Activated T-helper 9 cell treated with anti-CD3 and anti-CD28 coated beads, Interleukin-2, amount 50 U/mL, for 16 hours (primary cell): ENCODE measurements around the gene ZSWIM1.
A peak's percentile ranks its signal among the peaks of the same experiment; 100 is the strongest.
"Not testable (repeated sequence)": the region's sequence is repeated elsewhere in the genome, so short reads cannot be mapped to it uniquely, and the experiment has no call there.

Experiments
- DNase-seq: peaks from one replicate; pipeline ENCODE4 v3.0.0-alpha.2; 2020; ENCODE audit warnings: low read depth

Gene ZSWIM1

DNA sequence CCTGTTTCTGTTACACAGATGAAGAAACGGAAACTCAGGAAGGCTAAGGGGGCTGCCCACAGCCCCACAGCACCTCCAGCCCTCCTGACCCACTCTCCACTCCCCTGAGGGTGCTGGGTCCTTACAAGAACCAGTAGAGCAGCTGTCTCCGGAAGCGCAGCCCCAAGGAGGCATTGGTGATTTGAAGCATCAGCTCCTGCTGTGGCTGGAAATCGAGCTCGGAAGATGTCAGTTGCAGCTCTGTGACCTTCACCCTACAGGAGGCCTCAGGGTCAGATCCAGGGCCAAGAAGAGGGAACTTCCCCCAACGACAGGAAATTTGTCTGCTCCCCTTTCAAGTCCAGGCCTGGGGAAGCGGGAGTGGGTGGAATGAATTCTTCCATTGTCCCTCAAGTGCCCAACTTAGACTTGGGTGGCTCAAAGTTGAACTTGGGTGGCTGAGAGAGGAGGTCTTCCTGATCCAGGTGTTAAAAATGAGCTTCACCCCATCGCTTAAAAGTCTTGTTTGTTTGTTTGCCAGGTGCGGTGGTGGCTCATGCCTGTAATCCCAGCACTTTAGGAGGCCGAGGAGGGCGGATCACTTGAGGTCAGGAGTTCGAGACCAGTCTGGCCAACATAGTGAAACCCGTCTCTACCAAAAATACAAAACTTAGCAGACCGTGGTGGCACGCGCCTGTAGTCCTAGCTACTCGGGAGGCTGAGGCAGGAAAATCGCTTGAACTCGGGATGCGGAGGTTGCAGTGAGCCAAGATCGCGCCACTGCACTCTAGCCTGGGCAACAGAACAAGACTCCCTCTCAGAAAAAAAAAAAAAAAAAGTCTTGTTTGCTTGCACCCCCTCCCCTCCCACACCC lies 29.0 kb downstream of the ZSWIM1 start:
- DNase-seq = no peak

DNA sequence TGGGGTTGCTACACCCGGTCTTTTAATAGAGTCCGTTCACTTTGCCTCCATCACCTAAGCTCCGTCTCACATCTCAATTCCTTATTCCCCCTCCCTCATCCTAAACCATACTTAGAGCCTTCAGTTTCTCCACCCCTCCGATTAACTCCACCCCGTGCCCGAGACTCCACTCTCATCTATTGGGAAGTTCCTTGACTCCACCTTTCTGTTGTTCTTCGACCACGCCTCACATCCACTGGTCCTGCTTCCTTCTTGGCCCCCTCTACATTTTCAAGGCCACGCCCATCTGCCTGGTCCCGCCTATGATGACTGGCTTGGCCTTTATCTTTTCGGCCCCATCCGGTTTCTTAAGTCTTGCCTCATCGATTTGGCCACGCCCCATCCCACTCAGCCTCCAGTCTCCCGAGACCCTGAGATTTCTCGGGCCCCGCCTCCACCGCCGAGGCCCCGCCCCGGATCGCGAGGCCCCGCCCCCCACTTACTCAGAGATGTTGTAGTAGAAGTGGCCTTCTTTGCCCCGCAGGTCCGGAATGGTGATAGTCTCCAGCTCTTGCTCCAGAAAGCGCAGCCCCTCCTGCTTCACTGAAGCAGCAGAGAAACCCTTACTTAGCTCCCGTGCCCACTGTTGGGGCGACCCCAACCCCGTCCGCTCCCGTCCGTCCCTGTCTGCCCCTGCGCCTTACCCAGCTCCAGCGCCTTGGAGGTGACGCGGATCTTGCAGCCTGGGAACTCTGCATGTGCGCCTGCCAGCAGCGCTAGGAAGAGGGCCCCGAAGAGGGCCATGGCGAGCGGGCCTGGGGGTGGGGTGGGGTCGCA lies 29.9 kb downstream of the ZSWIM1 start:
- DNase-seq = peak; percentile 86

DNA sequence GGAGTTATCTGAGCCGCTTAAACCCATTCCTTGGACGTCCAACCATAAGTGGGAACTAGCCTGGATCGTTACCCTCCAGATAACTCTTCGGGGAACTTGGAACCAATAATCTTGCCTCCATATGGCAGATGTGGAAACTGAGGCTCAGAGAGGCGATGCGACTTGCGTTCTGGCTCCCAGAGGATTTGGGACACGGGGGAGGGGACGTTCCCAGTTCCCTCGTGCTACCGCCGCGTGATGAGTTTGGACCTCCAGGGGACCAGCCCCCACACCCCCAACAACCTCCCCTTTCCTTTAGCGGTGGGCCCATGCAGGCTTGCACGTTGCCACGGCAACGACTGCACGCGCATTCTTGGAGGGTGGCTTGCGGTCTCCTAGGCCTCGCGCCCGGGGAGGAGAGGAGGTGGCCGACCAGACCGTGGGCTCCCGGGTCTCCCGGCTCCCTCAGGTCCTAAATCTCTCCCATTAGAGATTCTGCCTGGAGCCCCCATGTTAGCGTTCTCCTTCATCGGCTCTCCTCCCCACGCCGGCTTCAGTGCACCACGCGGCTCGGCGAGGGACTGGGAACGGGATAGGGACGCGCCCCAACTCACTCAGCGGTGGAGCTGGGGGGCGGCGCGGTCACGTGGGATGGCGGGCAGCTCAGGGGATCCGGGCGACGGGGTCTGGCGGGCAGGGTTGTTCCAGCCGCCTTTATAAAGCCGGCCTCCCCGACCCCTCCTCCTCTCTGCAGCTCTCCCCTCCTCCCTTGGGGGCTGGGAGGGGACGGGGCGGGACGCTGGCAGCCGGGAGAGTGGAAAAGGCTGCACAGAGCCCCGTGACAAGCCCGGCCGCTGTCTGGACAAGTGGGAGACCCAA lies 30.7 kb downstream of the ZSWIM1 start, which contains the start of gene PLTP:
TSS of gene PLTP (minus strand) at position 670 of the 858 bp plus-strand sequence. CDS start 703 bp downstream, outside the sequence.
- no peak for DNase-seq

DNA sequence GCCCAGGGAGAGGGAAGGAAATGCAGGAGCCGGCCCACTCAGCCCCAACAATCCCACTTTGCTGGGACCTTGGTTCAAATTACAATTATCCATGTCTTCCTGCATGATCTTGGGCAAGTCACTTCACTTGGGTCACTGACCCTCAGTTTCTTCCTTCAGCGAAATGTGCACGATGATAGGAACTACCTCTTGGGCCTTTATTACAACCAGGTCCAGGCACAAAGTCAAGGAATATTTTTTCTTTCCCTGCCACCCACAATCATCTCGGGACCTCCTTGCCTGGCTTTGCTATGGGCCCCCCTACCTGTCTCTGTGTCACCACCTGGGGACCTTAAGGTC lies 31.3 kb downstream of the ZSWIM1 start:
- DNase-seq = no peak

DNA sequence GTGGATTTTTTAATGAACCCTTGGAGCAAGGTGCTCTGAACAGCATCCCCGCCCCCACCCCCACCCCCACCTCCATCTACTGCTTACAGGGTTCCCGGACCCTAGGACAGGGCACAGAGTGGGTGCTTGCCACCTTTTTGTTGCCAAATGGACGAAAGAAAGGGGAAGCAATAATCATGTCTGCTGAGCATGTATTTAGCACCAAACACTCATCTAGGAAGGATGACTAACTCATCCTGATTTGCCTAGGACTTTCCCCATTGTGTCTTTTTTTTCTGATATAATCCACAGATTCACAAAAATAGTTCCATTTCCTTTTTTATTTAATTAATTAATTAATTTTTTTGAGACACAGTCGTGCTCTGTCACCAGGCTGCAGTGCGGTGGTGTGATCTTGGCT lies 32.1 kb downstream of the ZSWIM1 start:
- no peak for DNase-seq

DNA sequence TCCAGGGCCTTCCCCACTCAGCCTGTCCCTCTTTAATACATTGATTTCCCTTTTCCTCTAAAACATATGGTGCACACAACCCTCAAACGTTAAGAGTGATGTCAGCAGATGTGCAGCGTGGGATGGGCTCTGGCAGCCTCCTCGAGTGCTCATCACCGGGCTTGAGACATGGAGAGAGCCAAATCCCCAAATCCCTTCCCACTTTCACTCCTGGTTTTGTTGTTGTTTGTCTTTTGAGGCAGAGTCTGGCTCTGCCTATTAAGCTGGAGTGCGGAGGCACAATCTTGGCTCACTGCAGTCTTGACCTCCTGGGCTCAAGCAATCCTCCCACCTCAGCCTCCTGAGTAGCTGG lies 36.7 kb downstream of the ZSWIM1 start:
- no peak for DNase-seq

DNA sequence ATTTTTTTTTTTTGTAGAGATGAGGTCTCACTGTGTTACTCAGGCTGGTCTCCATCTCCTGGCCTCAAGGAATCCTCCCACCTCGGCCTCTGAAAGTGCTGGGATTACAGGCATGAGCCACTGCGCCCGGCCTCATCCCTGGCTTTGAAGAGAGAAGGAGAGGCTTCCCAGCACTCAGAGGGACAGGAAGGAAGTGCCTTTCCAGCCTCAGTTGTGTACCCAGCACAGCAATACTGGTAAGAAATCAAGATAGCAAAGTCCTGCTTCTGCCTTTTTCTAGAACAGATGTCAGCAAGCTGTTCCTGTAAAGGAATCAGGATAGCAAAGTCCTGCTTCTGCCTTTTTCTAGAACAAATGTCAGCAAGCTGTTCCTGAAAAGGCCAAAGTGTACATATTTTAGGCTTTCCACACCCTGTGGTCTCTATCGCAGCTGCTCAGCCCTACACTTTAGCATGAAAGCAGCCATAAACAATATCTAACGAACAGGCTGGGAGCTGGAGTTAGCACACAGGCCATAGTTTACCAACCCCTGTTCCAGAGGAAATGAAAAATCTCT lies 37.2 kb downstream of the ZSWIM1 start:
- no peak for DNase-seq

DNA sequence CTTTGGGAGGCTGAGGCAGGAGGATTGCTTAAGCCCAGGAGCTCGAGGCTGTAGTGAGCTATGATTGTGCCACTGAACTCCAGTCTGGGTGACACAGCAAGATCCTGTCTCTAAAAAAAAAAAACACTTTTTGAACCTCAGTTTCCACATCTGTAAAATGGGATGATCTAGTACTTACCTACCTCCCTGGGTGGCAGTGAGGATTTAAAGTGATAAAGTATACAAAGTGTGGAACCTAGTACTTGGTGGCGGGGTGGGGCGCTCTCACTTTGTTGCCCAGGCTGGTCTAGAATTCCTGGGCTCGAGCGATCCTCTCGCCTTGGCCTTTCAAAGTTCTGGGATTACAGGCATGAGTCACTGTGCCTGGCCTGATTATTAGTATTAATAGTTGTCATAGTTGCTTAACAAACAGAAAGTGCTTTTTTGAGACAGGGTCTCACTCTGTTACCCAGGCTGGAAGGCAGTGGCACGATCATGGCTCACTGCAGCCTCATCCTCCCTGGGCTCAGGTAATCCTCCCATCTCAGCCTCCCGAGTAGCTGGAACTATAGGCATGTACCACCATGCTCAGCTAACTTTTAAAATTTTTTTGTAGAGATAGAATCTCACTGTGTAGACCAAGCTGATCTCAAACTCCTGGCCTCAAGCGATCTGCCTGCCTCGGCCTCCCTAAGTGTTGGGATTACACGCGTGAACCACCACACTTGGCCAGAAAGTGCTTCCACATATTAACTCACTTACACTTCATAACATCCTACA lies 37.9 kb downstream of the ZSWIM1 start:
- no peak for DNase-seq

DNA sequence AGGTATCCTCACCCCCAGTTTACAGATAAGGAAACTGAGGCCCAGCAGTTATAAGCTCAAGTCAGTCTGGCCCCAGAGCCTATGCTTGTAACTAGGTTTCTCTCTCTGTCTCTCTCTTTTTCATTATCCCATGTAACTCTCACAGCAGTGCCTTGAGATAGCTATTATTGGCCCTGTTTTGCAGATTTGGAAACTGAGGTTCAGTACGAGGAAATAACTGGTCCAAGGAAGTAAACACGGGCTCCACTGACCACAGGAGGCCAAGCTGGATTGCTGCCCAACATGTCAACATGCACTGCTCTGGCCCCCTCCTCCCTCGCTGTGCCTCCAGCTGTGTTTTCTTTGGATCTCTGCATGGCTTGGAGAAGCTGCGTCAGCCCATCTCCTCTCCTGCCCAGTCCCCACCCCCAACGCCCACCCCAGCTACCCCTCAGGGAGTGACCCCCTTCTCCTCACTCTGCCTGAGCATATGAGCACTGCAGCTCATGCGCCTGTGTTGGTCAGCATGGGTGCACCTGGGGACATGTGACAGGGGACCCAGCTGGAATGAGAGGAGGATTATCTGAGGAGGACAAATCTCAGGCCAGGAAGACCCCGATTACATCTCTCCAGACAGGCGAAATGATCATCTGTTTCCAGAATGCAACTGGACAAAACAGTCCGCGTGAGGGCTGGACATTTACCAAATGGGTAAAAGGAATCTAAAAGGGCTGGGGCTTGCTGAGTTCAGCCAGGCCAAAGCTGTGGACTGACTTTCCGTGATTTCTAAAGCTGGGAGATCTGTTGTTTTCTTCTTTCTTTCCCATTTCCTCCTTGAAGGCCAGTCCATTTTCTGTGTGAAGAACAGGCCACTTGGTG lies 38.7 kb downstream of the ZSWIM1 start:
- no peak for DNase-seq

DNA sequence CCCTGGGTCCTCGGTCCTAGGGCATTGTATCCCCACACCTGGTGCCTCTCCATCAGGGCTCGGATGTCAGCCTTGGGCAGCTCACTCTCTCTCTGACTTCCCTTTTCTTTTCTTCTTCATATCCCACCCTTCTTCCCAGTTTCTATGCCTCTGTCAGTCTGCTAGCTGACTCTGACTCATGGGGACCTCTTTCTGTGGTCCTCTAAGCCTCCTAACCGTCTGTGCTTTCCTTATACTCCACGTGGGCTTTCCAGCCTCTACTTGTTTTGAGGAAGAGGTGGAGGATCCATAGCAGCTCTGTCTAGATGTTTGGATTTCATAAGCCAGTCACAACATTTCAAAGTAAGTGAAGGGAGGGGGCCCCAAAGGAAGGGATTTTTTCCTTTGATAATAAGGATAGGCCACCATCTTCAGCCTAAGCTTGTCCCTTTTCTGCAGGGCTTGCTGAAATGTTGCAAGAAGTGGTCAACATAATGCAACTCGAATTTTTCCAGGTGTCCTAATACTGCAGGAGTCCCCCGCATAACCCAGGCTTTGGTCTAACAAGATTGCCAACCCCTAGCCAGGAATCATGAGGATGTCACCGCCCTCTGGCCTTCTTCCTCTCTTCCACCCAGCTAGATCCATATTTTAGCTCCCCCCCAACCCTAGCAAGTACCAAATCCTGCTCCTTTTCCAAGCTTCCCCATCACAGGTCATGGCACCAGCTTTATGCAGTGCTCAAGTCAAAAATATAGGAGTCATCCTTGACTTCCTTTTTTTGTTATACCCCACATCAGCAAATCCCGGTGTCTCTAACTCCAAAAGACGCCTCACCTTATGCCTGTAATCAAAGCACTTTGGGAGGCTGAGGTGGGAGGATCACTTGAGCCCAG lies 39.7 kb downstream of the ZSWIM1 start:
- no peak for DNase-seq

DNA sequence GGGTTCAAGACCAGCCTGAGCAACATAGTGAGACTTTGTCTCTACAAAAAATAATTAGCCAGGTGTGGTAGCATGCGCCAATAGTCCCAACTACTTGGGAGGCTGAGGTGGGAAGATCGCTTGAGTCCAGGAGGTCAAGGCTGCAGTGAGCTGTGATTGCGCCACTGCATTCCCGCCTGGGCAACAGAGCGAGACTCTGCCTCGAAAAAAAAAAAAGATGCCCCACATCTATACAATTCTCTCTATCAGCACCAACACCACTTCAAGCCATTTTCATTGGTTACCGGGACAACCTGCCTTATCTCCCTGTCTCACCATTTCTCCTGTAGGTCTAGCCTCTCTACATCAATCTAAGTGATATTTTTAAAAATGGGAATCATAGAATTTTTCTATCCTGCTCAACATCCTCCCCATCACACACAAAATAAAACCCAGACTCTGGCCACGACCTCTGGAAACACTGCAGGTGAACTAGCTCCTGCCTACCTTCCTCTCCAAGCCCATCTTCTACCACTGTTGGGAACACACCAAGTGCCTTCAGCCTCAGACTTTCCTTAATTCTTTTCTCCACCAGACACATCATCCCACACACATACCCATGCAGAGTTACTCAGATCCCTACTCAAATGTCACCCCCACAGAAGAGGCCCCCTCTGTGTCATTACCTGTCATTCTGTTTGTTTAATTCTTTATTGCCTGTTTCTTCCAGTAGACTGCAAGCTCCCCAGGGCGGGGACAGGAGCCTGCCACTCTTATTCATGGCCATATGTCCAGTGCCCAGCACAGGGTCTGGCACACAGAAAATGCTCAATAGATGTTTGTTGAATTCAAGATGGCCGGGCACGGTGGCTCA lies 40.5 kb downstream of the ZSWIM1 start:
- DNase-seq = no peak

DNA sequence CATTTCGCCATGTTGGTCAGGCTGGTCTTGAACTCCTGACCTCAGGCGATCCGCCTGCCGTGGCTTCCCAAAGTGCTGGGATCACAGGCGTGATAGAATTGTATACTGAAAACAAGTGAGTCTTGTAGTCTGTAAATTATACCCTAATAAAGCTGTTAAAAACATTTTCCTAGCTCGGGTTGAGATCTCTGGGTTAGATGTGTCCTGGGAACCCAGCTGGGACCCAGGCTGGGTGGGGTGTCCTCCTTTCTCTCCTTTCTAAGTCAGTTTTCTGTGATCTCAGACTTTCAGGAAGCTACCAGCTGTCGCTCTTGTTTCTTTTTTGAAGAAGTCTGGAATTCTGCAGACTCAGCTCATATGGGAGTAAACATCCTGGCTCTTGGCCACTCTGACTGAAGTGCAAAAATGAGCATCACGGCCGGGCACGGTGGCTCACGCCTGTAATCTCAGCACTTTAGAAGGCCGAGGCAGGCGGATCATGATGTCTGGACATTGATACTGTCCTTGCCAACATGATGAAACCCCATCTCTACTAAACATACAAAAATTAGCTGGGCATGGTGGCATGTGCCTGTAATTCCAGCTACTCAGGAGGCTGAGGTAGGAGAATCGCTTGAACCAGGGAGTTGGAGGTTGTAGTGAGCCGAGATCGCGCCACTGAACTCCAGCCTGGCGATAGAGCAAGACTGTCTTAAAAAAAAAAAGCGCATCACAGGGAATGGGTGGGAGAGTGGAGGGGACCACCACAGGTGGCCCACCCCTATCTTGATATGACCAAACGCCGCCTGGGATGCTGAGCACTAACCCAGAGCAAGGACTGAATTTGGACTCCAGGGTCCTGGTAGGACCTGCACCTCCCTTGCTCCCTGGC lies 43.6 kb downstream of the ZSWIM1 start:
- no peak for DNase-seq

DNA sequence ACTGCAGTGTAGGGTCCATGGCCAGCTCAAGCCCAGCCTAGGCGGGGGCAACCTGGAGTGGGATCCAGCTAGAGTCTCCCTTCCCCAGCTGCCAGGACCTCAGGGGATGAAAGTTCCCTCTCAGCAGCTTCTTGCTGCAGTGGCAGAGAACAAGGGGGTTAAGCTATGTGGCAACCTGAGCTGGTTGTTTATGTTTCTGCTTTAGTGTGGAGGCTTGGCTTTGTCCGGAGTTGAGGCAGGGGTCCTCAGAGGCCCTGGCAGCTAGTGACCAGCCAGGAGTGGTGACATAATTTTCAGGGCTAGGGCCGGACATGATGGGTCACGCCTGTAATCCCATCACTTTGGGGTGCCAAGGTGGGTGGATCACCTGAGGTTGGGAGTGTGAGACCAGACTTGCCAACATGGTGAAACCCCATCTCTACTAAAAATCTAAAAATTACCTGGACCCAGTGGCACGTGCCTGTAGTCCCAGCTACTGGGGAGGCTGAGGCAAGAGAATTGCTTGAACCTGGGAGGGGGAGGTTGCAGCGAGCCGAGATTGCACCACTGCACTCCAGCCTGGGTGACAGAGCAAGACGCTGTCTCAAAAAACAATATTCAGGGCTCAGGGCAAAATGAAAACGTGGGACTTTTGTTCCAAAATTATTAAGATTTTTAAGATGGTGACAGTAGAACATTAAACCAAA lies 44.9 kb downstream of the ZSWIM1 start:
- no peak for DNase-seq

DNA sequence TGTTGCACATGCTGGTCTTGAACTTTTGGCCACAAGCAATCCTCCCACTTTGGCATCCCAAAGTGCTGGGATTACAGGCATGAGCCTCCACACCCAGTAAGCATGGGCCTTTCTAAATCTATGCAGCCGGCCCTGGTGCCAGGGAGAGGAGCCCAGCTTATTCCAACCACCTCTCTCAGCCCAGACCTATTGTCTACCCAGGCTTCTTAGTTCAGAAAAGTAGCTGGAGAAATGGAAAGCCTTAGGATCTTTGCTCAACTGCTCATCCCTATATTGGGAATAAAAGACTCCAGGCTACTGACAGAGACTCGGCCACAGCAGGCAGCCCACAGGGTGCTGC lies 45.7 kb downstream of the ZSWIM1 start:
- no peak for DNase-seq

DNA sequence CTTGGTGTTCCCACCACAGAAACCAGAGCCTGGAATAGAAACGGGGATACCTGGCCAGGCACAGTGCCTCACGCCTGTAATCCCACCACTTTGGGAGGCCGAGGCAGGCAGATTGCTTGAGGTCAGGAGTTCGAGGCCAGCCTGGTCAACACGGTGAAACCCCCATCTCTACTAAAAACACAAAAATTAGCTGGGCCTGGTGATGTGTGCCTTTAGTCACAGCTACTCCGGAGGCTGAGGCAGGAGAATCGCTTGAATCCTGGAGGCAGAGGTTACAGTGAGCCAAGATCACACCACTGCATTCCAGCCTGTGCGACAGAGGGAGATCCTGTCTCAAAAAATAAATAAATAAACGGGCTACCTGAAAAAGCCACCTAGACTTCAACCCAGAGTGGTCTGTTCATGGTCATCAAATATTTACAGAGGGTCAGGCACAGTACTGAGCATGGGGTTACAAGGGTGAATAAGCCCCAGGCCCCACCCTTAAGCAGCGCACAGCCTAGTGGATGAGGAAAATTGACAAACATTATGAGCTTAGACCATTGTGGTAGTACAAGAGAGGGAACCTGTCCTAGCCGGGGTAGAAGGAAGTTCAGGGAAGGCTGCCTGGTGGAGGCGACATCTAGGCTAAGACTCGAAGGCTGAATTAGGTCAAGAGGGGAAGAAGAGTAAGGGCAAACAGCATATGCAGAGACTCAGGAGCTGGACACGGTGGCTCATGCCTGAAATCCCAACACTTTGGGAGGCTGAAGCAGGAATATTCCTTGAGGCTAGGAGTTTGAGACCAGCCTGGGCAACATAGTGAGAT lies 46.2 kb downstream of the ZSWIM1 start:
- no peak for DNase-seq

DNA sequence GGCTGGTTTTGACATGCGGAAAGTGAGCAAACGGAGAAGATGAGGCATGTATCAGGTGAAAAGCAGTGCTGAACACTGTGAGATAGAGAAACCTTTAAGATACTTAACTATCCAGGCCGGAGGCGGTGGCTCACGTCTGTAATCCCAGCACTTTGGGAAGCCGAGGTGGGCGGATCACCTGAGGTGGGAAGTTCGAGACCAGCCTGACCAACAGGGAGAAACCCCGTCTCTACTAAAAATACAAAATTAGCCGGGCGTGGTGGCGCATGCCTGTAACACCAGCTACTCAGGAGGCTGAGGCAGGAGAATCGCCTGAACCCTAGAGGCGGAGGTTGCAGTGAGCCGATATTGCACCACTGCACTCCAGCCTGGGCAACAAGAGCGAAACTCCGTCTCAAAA lies 50.7 kb downstream of the ZSWIM1 start:
- not testable (repeated sequence) for DNase-seq
